GM12878 (cell line): ENCODE results near the gene ANO9. TPM values are rescaled to one million over a fixed set of nuclear protein-coding genes. Genes with fewer than 3 reads are reported as not detected.

Source experiments
- ATAC-seq: fragments of 200-7000 bp; cut with Tn5 transposase; 3 replicates; pipeline ENCODE4 v1.9.1; 2020; ENCODE audit warnings: mild to moderate bottlenecking, moderate library complexity
- BruUV-seq: library from RNA; stranded (reverse); fragments of 400-500 nt; replicated peaks from 2 replicates; lab custom pipeline; 2021; lab: Mats Ljungman, UMichigan
- CTCF ChIA-PET: fragments of 300-600 bp; sonication (Branson Sonifier 250); formaldehyde crosslinking; extraction: SDS; loops from one replicate; lab custom pipeline; 2021; ENCODE audit warnings: inconsistent platforms; lab: Yijun Ruan, JAX
- POLR2A ChIA-PET: fragments of 350-600 bp; formaldehyde crosslinking; extraction: SDS; loops from one replicate; lab custom pipeline; 2021; ENCODE audit warnings: inconsistent platforms; lab: Charles Lee
- RAD21 ChIA-PET: fragments of 300-600 bp; sonication (Branson Sonifier 250); formaldehyde crosslinking; loops from one replicate; lab custom pipeline; 2023; ENCODE audit warnings: antibody characterized with exemption; ENCODE audit not compliant: unreplicated experiment; lab: Charles Lee
- SMC1A ChIA-PET: fragments of 300-600 bp; sonication (Branson Sonifier 250); formaldehyde crosslinking; loops from one replicate; lab custom pipeline; 2023; ENCODE audit not compliant: unreplicated experiment, uncharacterized antibody; lab: Charles Lee
- DNase-seq: peaks from one replicate; pipeline ENCODE4 v3.0.0-alpha.2; 2011; ENCODE audit warnings: low read depth, low spot score
- FAIRE-seq: peaks from 3 replicates; lab custom pipeline; 2011; peaks lifted over from hg19 to GRCh38; lab: Jason Lieb, UNC
- H2AFZ ChIP-seq: 2 replicates; pipeline ENCODE4 v1.6.0; 2011; ENCODE audit warnings: low read depth, low read length, control low read depth; ENCODE audit not compliant: control insufficient read depth
- H3K27ac ChIP-seq: 2 replicates; pipeline ENCODE4 v1.5.1; 2011; ENCODE audit warnings: control low read depth; ENCODE audit not compliant: control insufficient read depth, insufficient read depth
- H3K27me3 ChIP-seq, 2 experiments: replicated peaks in 1 of 2; 2 replicates each; pipeline versions ENCODE4 v1.6.0 to v1.6.1; 2011; ENCODE audit warnings: low read length in 1 of 2; ENCODE audit not compliant: control insufficient read depth in 2 of 2, insufficient read depth in 2 of 2
- H3K36me3 ChIP-seq, 2 experiments: 2 replicates each; pipeline ENCODE4 v1.5.1; 2011; ENCODE audit warnings: low read length in 1 of 2; ENCODE audit not compliant: control insufficient read depth in 2 of 2, insufficient read depth in 2 of 2
- H3K4me1 ChIP-seq: 2 replicates; pipeline ENCODE4 v1.6.1; 2011; ENCODE audit warnings: mild to moderate bottlenecking, low read length, moderate library complexity, mixed read lengths; ENCODE audit not compliant: control insufficient read depth, insufficient read depth
- H3K4me2 ChIP-seq: 2 replicates; pipeline ENCODE4 v1.6.0; 2011; ENCODE audit warnings: control low read depth; ENCODE audit not compliant: control insufficient read depth, insufficient read depth
- H3K4me3 ChIP-seq: fragments of 200-600 bp; sonication (generic); 2 replicates; pipeline ENCODE4 v1.5.1; 2016
- H3K79me2 ChIP-seq: 2 replicates; pipeline ENCODE4 v1.6.0; 2011; ENCODE audit warnings: low read length; ENCODE audit not compliant: control insufficient read depth, insufficient read depth
- H3K9ac ChIP-seq: 2 replicates; pipeline ENCODE4 v1.8.0; 2011; ENCODE audit warnings: low read length, control low read depth, mixed read lengths; ENCODE audit not compliant: control insufficient read depth, insufficient read depth
- H3K9me3 ChIP-seq: replicated peaks from 3 replicates; pipeline ENCODE4 v1.5.1; 2011; ENCODE audit warnings: mild to moderate bottlenecking, low read length; ENCODE audit not compliant: control insufficient read depth, insufficient read depth
- H4K20me1 ChIP-seq: 2 replicates; pipeline ENCODE4 v1.6.0; 2011; ENCODE audit not compliant: control insufficient read depth, insufficient read depth
- CHD4 ChIP-seq: fragments of 200-600 bp; sonication (generic); IDR thresholded peaks from 2 replicates; pipeline ENCODE4 v1.6.1; 2016; ENCODE audit warnings: mild to moderate bottlenecking
- GABPA ChIP-seq: IDR thresholded peaks from 2 replicates; pipeline ENCODE4 v1.6.1; 2014; ENCODE audit warnings: antibody characterized with exemption, low read depth, mild to moderate bottlenecking, inconsistent platforms
- PBX3 ChIP-seq: IDR thresholded peaks from 2 replicates; pipeline ENCODE4 v1.6.1; 2011; ENCODE audit warnings: mild to moderate bottlenecking, low read depth, low read length, moderate library complexity; ENCODE audit not compliant: insufficient replicate concordance
- SMAD1 ChIP-seq: fragments of 450-650 bp; IDR thresholded peaks from 2 replicates; pipeline ENCODE4 v1.6.1; 2018; ENCODE audit warnings: mild to moderate bottlenecking, low read depth; ENCODE audit not compliant: partially characterized antibody
- SMC3 ChIP-seq: IDR thresholded peaks from 2 replicates; pipeline ENCODE4 v1.6.1; 2011; ENCODE audit warnings: low read length, improper control_type of control experiment, borderline replicate concordance
- ZNF217 ChIP-seq: fragments of 450-650 bp; IDR thresholded peaks from 2 replicates; pipeline ENCODE4 v1.6.1; 2017; ENCODE audit warnings: antibody characterized with exemption, mild to moderate bottlenecking
- WGBS: methylation state at CpG from one replicate; pipeline ENCODE4 v1.1.6; 2016; ENCODE audit warnings: low lambda C conversion rate; ENCODE audit not compliant: insufficient replicate concordance, insufficient coverage; ENCODE audit errors: missing lambda C conversion rate; 5-methylcytosine and 5-hydroxymethylcytosine counted together
- in situ Hi-C: fragments of 300-500 bp; cut with MboI; formaldehyde crosslinking; loops from 9 replicates; pipeline ENCODE4 v1.14.3; 2018; ENCODE audit warnings: mixed read lengths
- intact Hi-C: fragments of 100-400 bp; cut with micrococcal nuclease; formaldehyde crosslinking; loops from one replicate; pipeline ENCODE4 v1.14.2; 2022; ENCODE audit not compliant: unreplicated experiment
- polyA plus RNA-seq, 11 experiments: library from polyadenylated mRNA; depleted of rRNA in 4 of 11; unstranded in 6 of 11; stranded (reverse) in 5 of 11; fragments of >200 nt; fragmentation: Nextera tagmentation in 4 of 11; fragmentation: Illumina TruSeq in 1 of 11; extraction: Ambion mirVana in 4 of 11; extraction: Trizol in 1 of 11; gene quantifications; 1 replicate in 1 of 11; 2 replicates in 10 of 11; pipeline versions ENCODE4 v1.2.1 to v1.2.3, GENCODE V29; 2011 to 2016; ENCODE audit warnings: inconsistent platforms in 2 of 11, missing spikeins in 2 of 11, low read depth in 1 of 11
- total RNA-seq, 4 experiments: library from RNA; depleted of rRNA in 3 of 4; stranded (reverse); fragments of >200 nt in 3 of 4; fragmentation: Illumina TruSeq in 1 of 4; extraction: Trizol in 1 of 4; gene quantifications; 2 replicates each; pipeline versions ENCODE4 v1.2.1 to v1.2.3, GENCODE V29; 2013 to 2021

The ANO9 gene
- total and polyA plus RNA-seq, 10 of the 15 experiments (the other 5 are each of a cell fraction or from before 2014, with no cell fraction given): 0.21 to 42.3 (median 12.0) TPM

GRCh38 chr11:403761-404431, 37.9 kb downstream of the ANO9 start:
- Histone ChIP-seq H3K27ac (no peak overlapping the region), H3K9ac (no peak overlapping the region), H2AFZ (no peak overlapping the region), H4K20me1 (no peaks in the 10 kb centered on the region), H3K4me3 (no peak overlapping the region), H3K9me3 (no peaks in the 10 kb centered on the region; the same call in 2 of the 3 replicates), H3K4me1 (peaks cover 6% of the 10 kb centered on the region; the same call in 1 of the 2 replicates), H3K79me2 (no peaks in the 10 kb centered on the region), H3K4me2 (no peak overlapping the region), H3K27me3 (no peaks in the 10 kb centered on the region), H3K36me3 (no peaks in the 10 kb centered on the region)
- in situ Hi-C loops (no loop called here), intact Hi-C loops (no loop called here)
- DNase-seq (no peak), ATAC-seq (no peak), FAIRE-seq (no peak)
- ChIA-PET POLR2A (no interaction called here), CTCF (no interaction called here), SMC1A (no interaction called here), RAD21 (no interaction called here)
- no TSS peak for BruUV-seq
- TF ChIP-seq SMC3: no peak
- TF ChIP-seq PBX3: no peak
- TF ChIP-seq CHD4: no peak
- TF ChIP-seq GABPA: no peak
- TF ChIP-seq SMAD1: no peak
- no peak for TF ChIP-seq ZNF217
- 72% methylated on average over 22 of the region's 27 CpGs for WGBS
